Middle frontal gyrus (tissue), 1 donor: Measurements from ENCODE around the gene MLKL.

Experiments used
- DNase-seq: peaks from one replicate; pipeline ENCODE4 v3.0.0-alpha.2; 2015; ENCODE audit warnings: low spot score; ENCODE audit errors: extremely low spot score

MLKL gene

GRCh38 chr16:74700438-74701225 is at the start of gene MLKL:
MLKL (minus strand) TSS chr16:74700862; CDS start chr16:74695757, 5,105 bp downstream.
- DNase-seq: no peak

- DNase-seq: no peak
Measured at GRCh38 chr16:74749291-74750055, 48.8 kb upstream of the MLKL start.

- peak; percentile 39 for DNase-seq
Measured at GRCh38 chr16:74748616-74749026, 48.0 kb upstream of the MLKL start.

GRCh38 chr16:74747716-74748615 is 47.3 kb upstream of the MLKL start:
- DNase-seq: no peak

GRCh38 chr16:74745926-74746325 is 45.3 kb upstream of the MLKL start:
- DNase-seq: no peak

GRCh38 chr16:74745109-74745615 is 44.5 kb upstream of the MLKL start:
- no peak for DNase-seq

- no peak for DNase-seq
Measured at GRCh38 chr16:74744566-74744965, 43.9 kb upstream of the MLKL start.

GRCh38 chr16:74743668-74744299 is 43.1 kb upstream of the MLKL start:
- no peak for DNase-seq

GRCh38 chr16:74743045-74743667 is 42.5 kb upstream of the MLKL start:
- DNase-seq: no peak

- no peak for DNase-seq
Measured at GRCh38 chr16:74742051-74742481, 41.4 kb upstream of the MLKL start.

GRCh38 chr16:74740795-74741304 is 40.2 kb upstream of the MLKL start:
- peak; percentile 43 for DNase-seq

GRCh38 chr16:74739275-74739674 is 38.6 kb upstream of the MLKL start:
- no peak for DNase-seq

GRCh38 chr16:74738816-74739215 is 38.2 kb upstream of the MLKL start:
- no peak for DNase-seq

- DNase-seq: no peak
Measured at GRCh38 chr16:74738113-74738541, 37.5 kb upstream of the MLKL start.

- DNase-seq: no peak
Measured at GRCh38 chr16:74737521-74737920, 36.9 kb upstream of the MLKL start.

- DNase-seq: no peak
Measured at GRCh38 chr16:74736531-74737157, 36.0 kb upstream of the MLKL start.

GRCh38 chr16:74735554-74735953 is 34.9 kb upstream of the MLKL start:
- DNase-seq: no peak

- DNase-seq: no peak
Measured at GRCh38 chr16:74735162-74735452, 34.4 kb upstream of the MLKL start.

- DNase-seq: no peak
Measured at GRCh38 chr16:74734361-74735161, 33.9 kb upstream of the MLKL start.
